Measurements from ENCODE around the gene TLE2. TPM values are rescaled to one million over a fixed set of nuclear protein-coding genes. Genes with fewer than 3 reads are reported as not detected.

TLE2 gene
- total and polyA plus RNA-seq, 10 donors: 12.0 to 88.0 (median 40.0) TPM

- Histone ChIP-seq H3K4me3 (peak overlapping the region in 1 of 8 donors; percentile 66), H3K36me3 (no peaks in the 10 kb centered on the region), H3K27me3 (replicated peaks in 1 of 7) (peaks cover 0 to 45% (median 4%) of the 10 kb centered on the region in 7 donors), H3K27ac (peak overlapping the region in 4 of 8 donors; percentile 36 to 79 (median 48)), H3K4me1 (peaks cover 4 to 42% (median 23%) of the 10 kb centered on the region in 6 donors), H3K9me3 (no peaks in the 10 kb centered on the region)
- TF ChIP-seq POLR2AphosphoS5 (IDR thresholded peaks at IDR 0.05) (no peak), POLR2A (IDR thresholded peaks at IDR 0.05) (no peak), CTCF (IDR thresholded peaks at IDR 0.05 in 8 of 11, conservative IDR thresholded peaks at IDR 0.05 in 3 of 11) (no peak)
- no peak for DNase-seq
- intact Hi-C loops (cut with DNase I; ENCODE audit: low total_unique reads): no loop called here
- 58 to 68% (median 62%) methylated on average over 15 to 16 of the region's 16 CpGs for WGBS, 5 donors
Observed at GRCh38 chr19:3045885-3046697, 17.0 kb upstream of the TLE2 start.

GRCh38 chr19:3045191-3045590 lies 16.1 kb upstream of the TLE2 start:
- intact Hi-C loops (cut with DNase I; ENCODE audit: low total_unique reads): no loop called here
- DNase-seq: no peak
- H3K27ac ChIP-seq: no peak overlapping the region
- peaks cover 4 to 42% (median 23%) of the 10 kb centered on the region in 6 donors for H3K4me1 ChIP-seq
- H3K4me3 ChIP-seq: no peak overlapping the region
- 85 to 96% (median 87%) methylated on average over 6 of the region's 6 CpGs for WGBS, 5 donors
- no peaks in the 10 kb centered on the region for H3K36me3 ChIP-seq
- TF ChIP-seq POLR2AphosphoS5 (IDR thresholded peaks at IDR 0.05): no peak
- TF ChIP-seq POLR2A (IDR thresholded peaks at IDR 0.05): no peak
- TF ChIP-seq CTCF (IDR thresholded peaks at IDR 0.05 in 8 of 11, conservative IDR thresholded peaks at IDR 0.05 in 3 of 11): no peak
- H3K27me3 ChIP-seq (replicated peaks in 1 of 7): peaks cover 0 to 45% (median 4%) of the 10 kb centered on the region in 7 donors
- H3K9me3 ChIP-seq: no peaks in the 10 kb centered on the region

- Histone ChIP-seq H3K4me1 (peaks cover 0 to 42% (median 15%) of the 10 kb centered on the region in 6 donors), H3K4me3 (no peak overlapping the region), H3K27me3 (replicated peaks in 1 of 7) (peaks cover 0 to 36% (median 4%) of the 10 kb centered on the region in 7 donors), H3K36me3 (no peaks in the 10 kb centered on the region), H3K9me3 (no peaks in the 10 kb centered on the region), H3K27ac (peak overlapping the region in 6 of 8 donors; percentile 40 to 70 (median 54))
- intact Hi-C loops (cut with DNase I; ENCODE audit: low total_unique reads): no loop called here
- TF ChIP-seq POLR2AphosphoS5 (IDR thresholded peaks at IDR 0.05) (no peak), CTCF (IDR thresholded peaks at IDR 0.05 in 8 of 11, conservative IDR thresholded peaks at IDR 0.05 in 3 of 11) (no peak), POLR2A (IDR thresholded peaks at IDR 0.05) (no peak)
- 43 to 50% (median 46%) methylated on average over 15 of the region's 15 CpGs for WGBS, 5 donors
- DNase-seq: no peak
Observed at GRCh38 chr19:3042621-3043267, 13.7 kb upstream of the TLE2 start.

All from spleen (tissue), 11 donors.